Mesenchymal stem cell (in vitro differentiated cells and primary cell): ENCODE measurements around the gene SRCAP.

Experiments
- DNase-seq: peaks from one replicate; pipeline ENCODE4 v3.0.0-alpha.2; 2013
- H2AFZ ChIP-seq: one replicate; pipeline ENCODE4 v1.6.1; 2013; ENCODE audit warnings: low read depth, mild to moderate bottlenecking, control low read depth, inconsistent platforms, low read length, moderate library complexity
- H2AK5ac ChIP-seq: 2 replicates; pipeline ENCODE4 v1.6.1; 2013; ENCODE audit warnings: low read length, moderate library complexity, mild to moderate bottlenecking, inconsistent platforms; ENCODE audit not compliant: severe bottlenecking
- H2BK120ac ChIP-seq: one replicate; pipeline ENCODE4 v1.6.1; 2013; ENCODE audit warnings: low read depth, mild to moderate bottlenecking, inconsistent platforms, low read length, moderate library complexity
- H2BK12ac ChIP-seq, 2 experiments: one replicate each; pipeline ENCODE4 v1.6.1; 2013; ENCODE audit warnings: inconsistent platforms in 2 of 2, low read length in 2 of 2, mild to moderate bottlenecking in 2 of 2, moderate library complexity in 2 of 2, control low read depth in 1 of 2
- H2BK15ac ChIP-seq: one replicate; pipeline ENCODE4 v1.6.1; 2013; ENCODE audit warnings: mild to moderate bottlenecking, low read depth, inconsistent platforms; ENCODE audit not compliant: poor library complexity, severe bottlenecking
- H2BK5ac ChIP-seq: 2 replicates; pipeline ENCODE4 v1.6.1; 2013; ENCODE audit warnings: low read depth, mild to moderate bottlenecking, low read length, control low read depth, inconsistent platforms; ENCODE audit not compliant: poor library complexity, severe bottlenecking
- H3K14ac ChIP-seq, 2 experiments: one replicate each; pipeline ENCODE4 v1.6.1; 2013; ENCODE audit warnings: inconsistent platforms in 2 of 2, low read length in 2 of 2, control low read depth in 1 of 2, mild to moderate bottlenecking in 1 of 2, moderate library complexity in 1 of 2
- H3K18ac ChIP-seq, 2 experiments: one replicate each; pipeline ENCODE4 v1.6.1; 2013; ENCODE audit warnings: inconsistent platforms in 2 of 2, low read length in 2 of 2, control low read depth in 1 of 2, low read depth in 1 of 2, mild to moderate bottlenecking in 1 of 2
- H3K23ac ChIP-seq, 2 experiments: one replicate each; pipeline ENCODE4 v1.6.1; 2013; ENCODE audit warnings: inconsistent platforms in 2 of 2, low read length in 2 of 2, mild to moderate bottlenecking in 2 of 2, moderate library complexity in 2 of 2, control low read depth in 1 of 2
- H3K27ac ChIP-seq: 2 replicates; pipeline ENCODE4 v1.5.1; 2013; ENCODE audit warnings: mild to moderate bottlenecking, moderate library complexity, low read length, control low read depth, inconsistent platforms; ENCODE audit not compliant: poor library complexity, severe bottlenecking
- H3K27me3 ChIP-seq, 2 experiments: 2 replicates each; pipeline versions ENCODE4 v1.6.1 to v1.7.0; 2013; ENCODE audit warnings: low read length in 2 of 2, mild to moderate bottlenecking in 2 of 2, moderate library complexity in 2 of 2, control low read depth in 1 of 2, inconsistent platforms in 1 of 2; ENCODE audit not compliant: control insufficient read depth in 1 of 2, insufficient read depth in 1 of 2
- H3K36me3 ChIP-seq, 2 experiments: 2 replicates each; pipeline versions ENCODE4 v1.6.1 to v1.7.0; 2013; ENCODE audit warnings: low read length in 2 of 2, control low read depth in 1 of 2, inconsistent platforms in 1 of 2, low read depth in 1 of 2, mild to moderate bottlenecking in 1 of 2; ENCODE audit not compliant: insufficient read depth in 2 of 2, control insufficient read depth in 1 of 2
- H3K4ac ChIP-seq, 2 experiments: one replicate each; pipeline ENCODE4 v1.6.1; 2013; ENCODE audit warnings: inconsistent platforms in 2 of 2, low read length in 2 of 2, mild to moderate bottlenecking in 2 of 2, moderate library complexity in 2 of 2, control low read depth in 1 of 2, low read depth in 1 of 2
- H3K4me1 ChIP-seq: 2 replicates; pipeline ENCODE4 v1.6.1; 2013; ENCODE audit warnings: low read depth, low read length, control low read depth; ENCODE audit not compliant: control insufficient read depth, insufficient read depth
- H3K4me2 ChIP-seq: 2 replicates; pipeline ENCODE4 v1.6.1; 2013; ENCODE audit warnings: low read length, mild to moderate bottlenecking, inconsistent platforms; ENCODE audit not compliant: poor library complexity, severe bottlenecking
- H3K4me3 ChIP-seq, 2 experiments: 2 replicates each; pipeline versions ENCODE4 v1.5.1 to v1.7.0; 2013; ENCODE audit warnings: low read length in 2 of 2, mild to moderate bottlenecking in 2 of 2, control low read depth in 1 of 2, low read depth in 1 of 2; ENCODE audit not compliant: insufficient read depth in 1 of 2
- H3K79me1 ChIP-seq: replicated peaks from 2 replicates; pipeline ENCODE4 v1.6.1; 2013; ENCODE audit warnings: mild to moderate bottlenecking, control low read depth, low read length, inconsistent platforms; ENCODE audit not compliant: poor library complexity, severe bottlenecking
- H3K9ac ChIP-seq: 2 replicates; pipeline ENCODE4 v1.7.0; 2013; ENCODE audit warnings: mild to moderate bottlenecking, low read length, moderate library complexity
- H3K9me3 ChIP-seq: 2 replicates; pipeline ENCODE4 v1.7.0; 2013; ENCODE audit warnings: mild to moderate bottlenecking, low read length; ENCODE audit not compliant: control insufficient read depth
- H4K8ac ChIP-seq: one replicate; pipeline ENCODE4 v1.6.1; 2013; ENCODE audit warnings: inconsistent platforms, mild to moderate bottlenecking, low read length, moderate library complexity
- H4K91ac ChIP-seq: one replicate; pipeline ENCODE4 v1.6.1; 2013; ENCODE audit warnings: mild to moderate bottlenecking, low read length, inconsistent platforms
- WGBS: methylation state at CpG from one replicate; pipeline ENCODE4 v1.1.7; 2013; ENCODE audit warnings: mixed read lengths; 5-methylcytosine and 5-hydroxymethylcytosine counted together

SRCAP gene

DNA sequence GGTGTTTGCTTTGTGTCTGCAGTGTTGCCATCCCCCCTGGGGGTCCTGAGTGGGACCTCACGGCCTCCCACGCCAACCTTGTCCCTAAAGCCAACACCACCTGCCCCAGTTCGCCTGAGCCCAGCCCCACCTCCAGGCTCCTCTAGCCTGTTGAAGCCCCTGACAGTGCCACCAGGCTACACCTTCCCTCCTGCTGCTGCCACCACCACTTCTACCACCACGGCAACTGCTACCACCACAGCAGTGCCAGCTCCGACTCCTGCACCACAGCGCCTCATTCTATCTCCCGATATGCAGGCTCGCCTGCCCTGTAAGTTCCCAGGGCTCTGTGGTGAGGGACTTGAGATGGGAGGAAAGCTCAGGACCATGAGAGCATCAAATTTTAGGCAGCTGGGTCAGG lies 22.2 kb downstream of the SRCAP start:
- Histone ChIP-seq H3K9me3 (no peaks in the 10 kb centered on the region), H3K18ac (no peak overlapping the region), H3K4me2 (no peak overlapping the region), H3K27ac (no peak overlapping the region), H2BK5ac (no peak overlapping the region), H3K9ac (peak overlapping the region; percentile 22), H4K91ac (no peak overlapping the region), H3K79me1 (peaks cover 57% of the 10 kb centered on the region), H2BK12ac (no peak overlapping the region), H2AFZ (no peak overlapping the region), H4K8ac (no peak overlapping the region), H3K14ac (no peak overlapping the region), H3K36me3 (peaks cover 82 to 95% of the 10 kb centered on the region in 2 experiments), H3K4ac (no peak overlapping the region), H2AK5ac (no peak overlapping the region), H3K23ac (no peak overlapping the region), H2BK15ac (no peak overlapping the region), H3K4me1 (no peaks in the 10 kb centered on the region), H3K27me3 (no peaks in the 10 kb centered on the region), H2BK120ac (no peak overlapping the region), H3K4me3 (no peak overlapping the region)
- DNase-seq = no peak
- 99% methylated on average over 8 of the region's 8 CpGs for WGBS

DNA sequence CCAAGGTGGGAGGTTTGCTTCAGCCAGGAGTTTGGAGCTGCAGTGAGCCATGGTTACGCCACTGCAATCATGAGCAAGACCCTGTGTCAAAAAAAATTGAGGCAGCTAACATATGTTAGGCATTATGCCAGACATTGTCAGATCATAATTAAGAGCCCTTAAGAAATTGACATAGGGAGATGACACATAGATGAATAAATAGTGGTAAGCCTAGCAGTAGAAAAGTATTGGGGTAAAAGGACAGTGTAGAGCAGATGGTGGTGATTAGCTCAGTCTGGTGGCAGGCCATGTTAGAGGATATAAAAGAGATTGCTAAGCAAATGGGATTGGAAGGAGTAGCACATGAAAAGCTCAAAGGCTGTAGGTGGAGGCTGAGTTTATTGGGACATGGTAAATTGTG lies 22.6 kb downstream of the SRCAP start:
- no peak overlapping the region for H4K8ac ChIP-seq
- H2BK12ac ChIP-seq = no peak overlapping the region
- peak overlapping the region; percentile 19 for H3K9ac ChIP-seq
- H2BK120ac ChIP-seq = no peak overlapping the region
- no peak overlapping the region for H3K4me2 ChIP-seq
- WGBS = 92% methylated on average over 1 of the region's 1 CpG
- no peak for DNase-seq
- no peak overlapping the region for H3K14ac ChIP-seq
- no peaks in the 10 kb centered on the region for H3K9me3 ChIP-seq
- no peak overlapping the region for H4K91ac ChIP-seq
- H3K23ac ChIP-seq = no peak overlapping the region
- no peak overlapping the region for H3K18ac ChIP-seq
- no peak overlapping the region for H3K27ac ChIP-seq
- H2BK5ac ChIP-seq = no peak overlapping the region
- H3K4me1 ChIP-seq = no peaks in the 10 kb centered on the region
- no peak overlapping the region for H2BK15ac ChIP-seq
- no peaks in the 10 kb centered on the region for H3K27me3 ChIP-seq
- no peak overlapping the region for H2AFZ ChIP-seq
- H3K79me1 ChIP-seq = peaks cover 55% of the 10 kb centered on the region
- H2AK5ac ChIP-seq = no peak overlapping the region
- H3K4ac ChIP-seq = no peak overlapping the region
- no peak overlapping the region for H3K4me3 ChIP-seq
- peaks cover 80 to 94% of the 10 kb centered on the region in 2 experiments for H3K36me3 ChIP-seq

- no peak overlapping the region for H2AK5ac ChIP-seq
- H3K4me1 ChIP-seq = no peaks in the 10 kb centered on the region
- no peak overlapping the region for H4K91ac ChIP-seq
- H3K27ac ChIP-seq = no peak overlapping the region
- no peak overlapping the region for H2BK15ac ChIP-seq
- no peak overlapping the region for H2AFZ ChIP-seq
- peaks cover 55% of the 10 kb centered on the region for H3K79me1 ChIP-seq
- no peak overlapping the region for H4K8ac ChIP-seq
- no peaks in the 10 kb centered on the region for H3K9me3 ChIP-seq
- H3K27me3 ChIP-seq = no peaks in the 10 kb centered on the region
- H3K4me3 ChIP-seq = no peak overlapping the region
- H3K18ac ChIP-seq = no peak overlapping the region
- no peak for DNase-seq
- H2BK120ac ChIP-seq = no peak overlapping the region
- WGBS = 96% methylated on average over 6 of the region's 6 CpGs
- H3K23ac ChIP-seq = no peak overlapping the region
- H3K14ac ChIP-seq = no peak overlapping the region
- peaks cover 80 to 93% of the 10 kb centered on the region in 2 experiments for H3K36me3 ChIP-seq
- peak overlapping the region; percentile 38 for H3K9ac ChIP-seq
- H2BK5ac ChIP-seq = no peak overlapping the region
- H2BK12ac ChIP-seq = no peak overlapping the region
- no peak overlapping the region for H3K4ac ChIP-seq
- H3K4me2 ChIP-seq = no peak overlapping the region
These were observed 23.5 kb downstream of the SRCAP start for GRCh38 chr16:30722443-30722842.

GRCh38 chr16:30722916-30723315 lies 23.9 kb downstream of the SRCAP start:
- Histone ChIP-seq H4K91ac (no peak overlapping the region), H3K36me3 (peaks cover 79 to 93% of the 10 kb centered on the region in 2 experiments), H3K4me3 (no peak overlapping the region), H3K18ac (no peak overlapping the region), H3K27ac (no peak overlapping the region), H2BK120ac (no peak overlapping the region), H3K9ac (peak overlapping the region; percentile 38), H3K4me2 (no peak overlapping the region), H3K27me3 (no peaks in the 10 kb centered on the region), H4K8ac (no peak overlapping the region), H3K14ac (no peak overlapping the region), H2BK12ac (no peak overlapping the region), H3K4ac (no peak overlapping the region), H2BK15ac (no peak overlapping the region), H3K9me3 (no peaks in the 10 kb centered on the region), H3K79me1 (peaks cover 56% of the 10 kb centered on the region), H3K4me1 (no peaks in the 10 kb centered on the region), H2AK5ac (no peak overlapping the region), H2AFZ (no peak overlapping the region), H2BK5ac (no peak overlapping the region), H3K23ac (no peak overlapping the region)
- no peak for DNase-seq
- 96% methylated on average over 10 of the region's 10 CpGs for WGBS
